Kidney (tissue), 14 donors: ENCODE measurements around the gene NEXN. TPM values are rescaled to one million over a fixed set of nuclear protein-coding genes. Genes with fewer than 3 reads are reported as not detected.

ENCODE experiments used
- DNase-seq, 5 donors: peaks; one replicate each; pipeline ENCODE4 v3.0.0-alpha.2; 2013 to 2020
- FAIRE-seq: peaks from 2 replicates; lab custom pipeline; 2012; peaks lifted over from hg19 to GRCh38; lab: Jason Lieb, UNC
- H3K27ac ChIP-seq, 2 donors: one replicate each; pipeline ENCODE4 v1.7.0; 2013; ENCODE audit warnings: low read depth in 2 of 2, low read length in 2 of 2, inconsistent platforms in 1 of 2
- H3K27me3 ChIP-seq: one replicate; pipeline ENCODE4 v1.7.1; 2013; ENCODE audit warnings: low read length, inconsistent platforms; ENCODE audit not compliant: control insufficient read depth, insufficient read depth
- H3K36me3 ChIP-seq, 3 donors: one replicate each; pipeline versions ENCODE4 v1.7.0 to v1.7.1; 2013; ENCODE audit warnings: low read length in 3 of 3, control low read depth in 1 of 3, inconsistent platforms in 1 of 3; ENCODE audit not compliant: insufficient read depth in 3 of 3, control insufficient read depth in 2 of 3
- H3K4me1 ChIP-seq, 3 donors: one replicate each; pipeline versions ENCODE4 v1.7.0 to v1.7.1; 2013; ENCODE audit warnings: low read length in 3 of 3, inconsistent platforms in 1 of 3, low read depth in 1 of 3; ENCODE audit not compliant: control insufficient read depth in 2 of 3, insufficient read depth in 2 of 3
- H3K4me3 ChIP-seq, 3 donors: one replicate each; pipeline versions ENCODE4 v1.7.0 to v1.8.1; 2013; ENCODE audit warnings: low read length in 3 of 3, control low read depth in 1 of 3, inconsistent platforms in 1 of 3
- H3K9ac ChIP-seq, 3 donors: one replicate each; pipeline versions ENCODE4 v1.7.0 to v1.7.1; 2013; ENCODE audit warnings: low read length in 3 of 3, control low read depth in 1 of 3, inconsistent platforms in 1 of 3
- H3K9me3 ChIP-seq, 3 donors: one replicate each; pipeline versions ENCODE4 v1.7.0 to v1.7.1; 2013; ENCODE audit warnings: low read length in 3 of 3, control low read depth in 1 of 3, inconsistent platforms in 1 of 3; ENCODE audit not compliant: control insufficient read depth in 2 of 3, insufficient read depth in 1 of 3
- CTCF ChIP-seq: IDR thresholded peaks from 3 replicates; pipeline ENCODE4 v1.5.1; 2012; ENCODE audit warnings: mild to moderate bottlenecking, moderate library complexity, borderline replicate concordance; ENCODE audit not compliant: insufficient read depth; ENCODE audit errors: extremely low read depth
- intact Hi-C: fragments of 100-400 bp; cut with DNase I; formaldehyde crosslinking; loops from one replicate; pipeline ENCODE4 v1.11.1; 2022
- polyA plus RNA-seq: library from polyadenylated mRNA; stranded (reverse); fragments of 350-450 nt; fragmentation: Illumina TruSeq; extraction: RNeasy Lipid Tissue Mini Kit (QIAGEN cat#74804); gene quantifications from one replicate; pipeline ENCODE4 v1.2.3, GENCODE V29; 2014; ENCODE audit warnings: low read depth, low replicate concordance; ENCODE audit not compliant: insufficient read depth
- total RNA-seq: library from RNA; stranded (reverse); fragmentation: NEBNext Ultra II Directional; extraction: Animal tissue kit (Norgen Biotek cat#: 25700); gene quantifications from one replicate; pipeline ENCODE4 v1.2.1, GENCODE V29; 2021
- donor health status: control.
- donor health status: control.
- donor health status: control.
- donor health status: control.
- donor health status: control.
- donor health status: DM: yes; HTN: yes; CAD: no.
- donor health status: Normal renal cell carcinoma (clear cell type).

The NEXN gene
- total and polyA plus RNA-seq, 2 donors from 2014 or later = 6.5 to 7.1 TPM

- intact Hi-C loops = no loop called here
- DNase-seq = no peak
- peaks cover 0 to 2% (median 1%) of the 10 kb centered on the region in 3 donors for H3K36me3 ChIP-seq
- no peak for TF ChIP-seq CTCF
- no peak overlapping the region for H3K9ac ChIP-seq
- FAIRE-seq = no peak
- H3K27me3 ChIP-seq = no peaks in the 10 kb centered on the region
- H3K27ac ChIP-seq = no peak overlapping the region
- H3K4me1 ChIP-seq = no peaks in the 10 kb centered on the region
- H3K4me3 ChIP-seq = no peak overlapping the region
- H3K9me3 ChIP-seq = no peaks in the 10 kb centered on the region
Observed at GRCh38 chr1:77873461-77873860, 15.0 kb upstream of the NEXN start.

GRCh38 chr1:77874804-77875445, 13.5 kb upstream of the NEXN start:
- FAIRE-seq = no peak
- no peak overlapping the region for H3K27ac ChIP-seq
- no peak for TF ChIP-seq CTCF

GRCh38 chr1:77876884-77877283, 11.5 kb upstream of the NEXN start:
- H3K9me3 ChIP-seq = no peaks in the 10 kb centered on the region
- no peak for TF ChIP-seq CTCF
- intact Hi-C loops = no loop called here
- no peak overlapping the region for H3K4me3 ChIP-seq
- no peak overlapping the region for H3K9ac ChIP-seq
- FAIRE-seq = no peak
- no peak overlapping the region for H3K27ac ChIP-seq
- no peaks in the 10 kb centered on the region for H3K36me3 ChIP-seq
- H3K4me1 ChIP-seq = no peaks in the 10 kb centered on the region
- no peaks in the 10 kb centered on the region for H3K27me3 ChIP-seq
- no peak for DNase-seq

More at GRCh38 chr1:77874804-77875445, 13.5 kb upstream of the NEXN start:
- Histone ChIP-seq H3K27me3 (no peaks in the 10 kb centered on the region), H3K4me1 (no peaks in the 10 kb centered on the region), H3K9me3 (no peaks in the 10 kb centered on the region), H3K9ac (no peak overlapping the region), H3K4me3 (no peak overlapping the region), H3K36me3 (no peaks in the 10 kb centered on the region)
- DNase-seq = no peak
- intact Hi-C loops = no loop called here

GRCh38 chr1:77881061-77881460, 7.4 kb upstream of the NEXN start:
- no peak for DNase-seq
- Histone ChIP-seq H3K27me3 (no peaks in the 10 kb centered on the region), H3K4me3 (no peak overlapping the region), H3K4me1 (no peaks in the 10 kb centered on the region), H3K27ac (no peak overlapping the region), H3K9me3 (no peaks in the 10 kb centered on the region), H3K9ac (no peak overlapping the region), H3K36me3 (no peaks in the 10 kb centered on the region)
- no peak for TF ChIP-seq CTCF
- intact Hi-C loops = no loop called here
- FAIRE-seq = no peak
